Iris pigment epithelial cell (primary cell): ENCODE results near the gene TMEM63C.

Source experiments
- DNase-seq: peaks from one replicate; pipeline ENCODE4 v3.0.0-alpha.2; 2011; ENCODE audit warnings: low read depth

The TMEM63C gene

GRCh38 chr14:77181603-77182437 lies at the start of gene TMEM63C:
Gene TMEM63C (plus strand): TSS chr14:77181798. CDS start chr14:77218814, 37,016 bp downstream.
- no peak for DNase-seq

- DNase-seq, result no peak
These were observed 49.6 kb upstream of the TMEM63C start for GRCh38 chr14:77131871-77132486.

GRCh38 chr14:77133720-77134338 lies 47.8 kb upstream of the TMEM63C start:
- DNase-seq, result peak; percentile 55

- DNase-seq, result no peak
These were observed 42.6 kb upstream of the TMEM63C start for GRCh38 chr14:77139022-77139421.

GRCh38 chr14:77139540-77140358 lies 41.8 kb upstream of the TMEM63C start:
- peak; percentile 31 for DNase-seq

- no peak for DNase-seq
These were observed 41.0 kb upstream of the TMEM63C start for GRCh38 chr14:77140359-77141213.

GRCh38 chr14:77141214-77142004 lies 40.2 kb upstream of the TMEM63C start, which contains the start of gene ZDHHC22:
Gene ZDHHC22 (minus strand): TSS chr14:77141791. CDS start chr14:77139738, 2,053 bp downstream.
- DNase-seq, result peak; percentile 52

GRCh38 chr14:77142005-77142800 lies 39.4 kb upstream of the TMEM63C start:
- DNase-seq, result no peak

GRCh38 chr14:77143071-77143470 lies 38.5 kb upstream of the TMEM63C start:
- no peak for DNase-seq

GRCh38 chr14:77144412-77145115 lies 37.0 kb upstream of the TMEM63C start:
- no peak for DNase-seq

- no peak for DNase-seq
These were observed 35.4 kb upstream of the TMEM63C start for GRCh38 chr14:77145975-77146740.

GRCh38 chr14:77148510-77149231 lies 32.9 kb upstream of the TMEM63C start:
- no peak for DNase-seq

- peak; percentile 17 for DNase-seq
These were observed 30.4 kb upstream of the TMEM63C start for GRCh38 chr14:77151245-77151644.

- DNase-seq, result peak; percentile 24
These were observed 29.5 kb upstream of the TMEM63C start for GRCh38 chr14:77151918-77152588.

- no peak for DNase-seq
These were observed 27.8 kb upstream of the TMEM63C start for GRCh38 chr14:77153802-77154201.

GRCh38 chr14:77154421-77154820 lies 27.2 kb upstream of the TMEM63C start:
- DNase-seq, result no peak

GRCh38 chr14:77155083-77155482 lies 26.5 kb upstream of the TMEM63C start:
- no peak for DNase-seq
